ENCODE data around the gene C9orf85.

GRCh38 chr9:72013292-72013760 is 101.9 kb downstream of the C9orf85 start:
- TF ChIP-seq CTCF (IDR thresholded peaks at IDR 0.05) (no peak), POLR2A (IDR thresholded peaks at IDR 0.05) (no peak)
